ENCODE measurements around the gene INTS1.

DNA sequence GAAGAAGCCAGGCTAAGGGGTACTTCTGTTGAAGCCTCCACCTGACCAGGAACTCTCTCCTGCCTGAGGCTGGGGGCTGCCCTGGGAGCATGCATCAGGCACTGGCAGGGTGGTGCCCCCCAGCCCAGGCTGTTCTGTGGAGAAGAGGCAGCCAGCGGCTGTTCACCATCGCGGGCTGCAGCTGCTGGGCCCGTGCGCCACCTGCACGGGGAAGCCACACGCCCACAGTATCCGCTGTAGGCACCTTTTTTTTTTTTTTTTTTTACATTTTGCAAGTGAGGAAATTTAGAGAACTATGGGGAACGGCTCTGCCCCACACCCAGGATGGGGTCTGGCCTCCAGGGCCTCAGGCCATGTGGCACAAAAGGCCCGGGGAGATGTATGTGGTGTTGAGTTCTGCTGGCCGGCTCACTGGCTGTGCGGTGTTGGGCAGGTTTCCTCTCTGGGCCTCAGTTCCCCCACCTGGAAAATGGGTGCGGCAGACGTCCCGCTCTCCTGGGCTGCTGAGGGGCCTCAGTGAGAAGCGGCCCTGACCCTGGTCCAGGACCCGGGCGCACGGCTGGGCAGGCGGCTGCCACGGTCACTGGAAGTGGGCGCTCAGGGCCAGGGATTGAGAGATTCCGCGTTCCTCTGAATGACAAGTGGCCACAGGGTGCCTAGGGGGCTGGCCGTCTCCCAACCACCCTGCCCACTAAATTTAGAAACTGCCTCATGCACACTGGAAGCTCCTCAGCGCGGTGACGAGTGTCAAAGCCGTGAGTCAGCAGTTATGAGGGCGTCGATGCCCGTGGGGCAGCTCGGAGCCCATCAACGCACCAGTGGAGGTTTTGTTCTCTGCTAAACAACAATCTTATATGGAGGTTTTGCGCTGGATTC lies 8.8 kb upstream of the INTS1 start:
- TF ChIP-seq, protein P1, sequence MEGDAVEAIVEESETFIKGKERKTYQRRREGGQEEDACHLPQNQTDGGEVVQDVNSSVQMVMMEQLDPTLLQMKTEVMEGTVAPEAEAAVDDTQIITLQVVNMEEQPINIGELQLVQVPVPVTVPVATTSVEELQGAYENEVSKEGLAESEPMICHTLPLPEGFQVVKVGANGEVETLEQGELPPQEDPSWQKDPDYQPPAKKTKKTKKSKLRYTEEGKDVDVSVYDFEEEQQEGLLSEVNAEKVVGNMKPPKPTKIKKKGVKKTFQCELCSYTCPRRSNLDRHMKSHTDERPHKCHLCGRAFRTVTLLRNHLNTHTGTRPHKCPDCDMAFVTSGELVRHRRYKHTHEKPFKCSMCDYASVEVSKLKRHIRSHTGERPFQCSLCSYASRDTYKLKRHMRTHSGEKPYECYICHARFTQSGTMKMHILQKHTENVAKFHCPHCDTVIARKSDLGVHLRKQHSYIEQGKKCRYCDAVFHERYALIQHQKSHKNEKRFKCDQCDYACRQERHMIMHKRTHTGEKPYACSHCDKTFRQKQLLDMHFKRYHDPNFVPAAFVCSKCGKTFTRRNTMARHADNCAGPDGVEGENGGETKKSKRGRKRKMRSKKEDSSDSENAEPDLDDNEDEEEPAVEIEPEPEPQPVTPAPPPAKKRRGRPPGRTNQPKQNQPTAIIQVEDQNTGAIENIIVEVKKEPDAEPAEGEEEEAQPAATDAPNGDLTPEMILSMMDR (IDR thresholded peaks at IDR 0.05): no peak
- TF ChIP-seq POLR2A (IDR thresholded peaks at IDR 0.05): no peak
- TF ChIP-seq EP300 (IDR thresholded peaks at IDR 0.05): no peak
